BJ (cell line): ENCODE measurements around the gene FARP1. TPM values are rescaled to one million over a fixed set of nuclear protein-coding genes. Genes with fewer than 3 reads are reported as not detected.

ENCODE experiments used
- CTCF ChIA-PET: fragments of 350-600 bp; formaldehyde crosslinking; extraction: SDS; loops from one replicate; lab custom pipeline; 2021; ENCODE audit warnings: antibody characterized with exemption, inconsistent platforms; lab: Yijun Ruan, JAX
- POLR2A ChIA-PET: fragments of 300-600 bp; sonication (Branson Sonifier 250); formaldehyde crosslinking; extraction: SDS; loops from one replicate; lab custom pipeline; 2021; ENCODE audit warnings: antibody characterized with exemption; lab: Charles Lee
- DNase-seq: peaks from one replicate; pipeline ENCODE4 v3.0.0-alpha.2; 2011; ENCODE audit warnings: low read depth
- H3K27me3 ChIP-seq: 2 replicates; pipeline ENCODE4 v1.6.0; 2011; ENCODE audit warnings: low read length; ENCODE audit not compliant: control insufficient read depth, insufficient read depth
- H3K36me3 ChIP-seq: 2 replicates; pipeline ENCODE4 v1.5.1; 2011; ENCODE audit warnings: low read length; ENCODE audit not compliant: control insufficient read depth, insufficient read depth
- H3K4me3 ChIP-seq: 2 replicates; pipeline ENCODE4 v1.5.1; 2011; ENCODE audit warnings: low read depth, mild to moderate bottlenecking, control low read depth, low read length
- CTCF ChIP-seq: IDR thresholded peaks from 2 replicates; pipeline ENCODE4 v1.5.1; 2011; ENCODE audit warnings: low read depth, mild to moderate bottlenecking, control low read depth, inconsistent platforms, low read length, moderate library complexity; ENCODE audit not compliant: insufficient read depth
- polyA plus RNA-seq: library from polyadenylated mRNA; depleted of rRNA; stranded (reverse); fragments of >200 nt; gene quantifications from 2 replicates; pipeline ENCODE4 v1.2.3, GENCODE V29; 2011

Gene FARP1
- polyA plus RNA-seq, 1 experiment = 64.0 TPM

DNA sequence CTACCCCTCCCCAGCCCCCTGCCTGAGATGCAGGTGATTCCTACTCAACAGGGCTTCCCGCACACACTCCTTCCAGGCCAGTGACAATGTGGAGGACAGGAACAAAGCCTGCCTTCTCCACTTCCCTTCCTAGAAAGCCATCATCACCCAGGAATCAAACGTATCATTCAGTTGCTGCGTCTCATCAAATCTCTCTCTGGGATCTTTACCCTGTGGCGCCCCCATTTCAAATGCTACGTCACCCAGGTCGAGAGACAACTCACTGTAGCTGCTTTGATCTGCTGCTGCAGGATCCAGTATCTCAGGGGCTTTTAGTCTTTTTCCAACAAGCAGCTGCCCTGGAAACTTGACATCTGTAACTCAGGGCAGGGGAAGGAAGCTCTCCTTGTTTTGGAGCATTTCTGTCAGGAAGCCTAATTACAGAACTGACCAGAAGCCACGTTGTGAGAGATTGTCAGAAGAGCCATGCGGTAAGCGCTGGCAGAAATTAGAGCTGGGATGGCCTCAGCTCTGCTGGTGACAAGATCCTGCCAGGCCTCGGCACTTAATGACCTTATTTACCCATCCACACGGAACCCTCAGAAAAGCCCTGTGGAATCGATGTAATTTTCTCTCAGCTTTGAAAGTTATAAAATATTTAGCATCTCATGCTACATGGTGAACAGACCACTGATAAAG is 293.5 kb downstream of the FARP1 start:
- TF ChIP-seq CTCF = no peak
- DNase-seq = no peak
- Histone ChIP-seq H3K4me3 (no peak overlapping the region), H3K36me3 (peaks cover 31% of the 10 kb centered on the region), H3K27me3 (no peaks in the 10 kb centered on the region)
- ChIA-PET POLR2A (no interaction called here), CTCF (interaction anchor here (1.1 to 1.5 kb wide), 2 partner anchors 8 to 9 kb away, joined by 3 to 4 read pairs; no protein-coding TSS in a partner anchor)

- Histone ChIP-seq H3K36me3 (peaks cover 38% of the 10 kb centered on the region), H3K4me3 (no peak overlapping the region), H3K27me3 (no peaks in the 10 kb centered on the region)
- no peak for DNase-seq
- ChIA-PET CTCF (interaction anchor here (1.0 kb wide), 1 partner anchor 406 kb away, joined by 3 read pairs; no protein-coding TSS in a partner anchor), POLR2A (no interaction called here)
- TF ChIP-seq CTCF = no peak
These were observed 295.6 kb downstream of the FARP1 start for GRCh38 chr13:98438246-98439125.

GRCh38 chr13:98439126-98439828 is 296.4 kb downstream of the FARP1 start:
- Histone ChIP-seq H3K36me3 (peaks cover 38% of the 10 kb centered on the region), H3K4me3 (no peak overlapping the region), H3K27me3 (no peaks in the 10 kb centered on the region)
- no peak for TF ChIP-seq CTCF
- POLR2A ChIA-PET = no interaction called here
- CTCF ChIA-PET = interaction anchor here (0.5 to 1.0 kb wide), 3 partner anchors 183 to 406 kb away, joined by 3 read pairs; no protein-coding TSS in a partner anchor
- DNase-seq = no peak

DNA sequence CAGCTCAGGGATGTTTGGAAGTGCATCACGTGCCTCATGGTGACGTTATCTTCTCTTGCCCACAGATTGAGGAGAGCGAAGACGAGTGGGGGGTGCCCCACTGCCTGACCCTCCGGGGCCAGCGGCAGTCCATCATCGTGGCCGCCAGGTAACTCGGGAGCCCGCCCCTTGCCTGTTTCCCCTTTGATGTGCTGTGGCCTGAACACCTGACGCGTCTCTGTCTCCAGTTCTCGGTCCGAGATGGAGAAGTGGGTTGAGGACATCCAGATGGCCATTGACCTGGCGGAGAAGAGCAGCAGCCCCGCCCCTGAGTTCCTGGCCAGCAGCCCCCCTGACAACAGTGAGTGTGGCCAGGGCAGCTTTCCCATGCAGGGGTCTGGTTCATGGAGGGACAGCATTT is 297.0 kb downstream of the FARP1 start:
- CTCF ChIA-PET = interaction anchor here (0.5 to 0.6 kb wide), 2 partner anchors 183 to 273 kb away, joined by 3 read pairs; no protein-coding TSS in a partner anchor

More for the DNA sequence above, 297.0 kb downstream of the FARP1 start:
- no peak for DNase-seq
- peaks cover 40% of the 10 kb centered on the region for H3K36me3 ChIP-seq
- H3K4me3 ChIP-seq = no peak overlapping the region
- H3K27me3 ChIP-seq = no peaks in the 10 kb centered on the region
- POLR2A ChIA-PET = no interaction called here
- no peak for TF ChIP-seq CTCF
